HT-29 (cell line): ENCODE measurements around the gene ATG13. TPM values are rescaled to one million over a fixed set of nuclear protein-coding genes. Genes with fewer than 3 reads are reported as not detected.
"Not testable (repeated sequence)": the region's sequence is repeated elsewhere in the genome, so short reads cannot be mapped to it uniquely, and the experiment has no call there.

ENCODE experiments used
- DNase-seq: peaks from one replicate; pipeline ENCODE4 v3.0.0-alpha.2; 2015; ENCODE audit warnings: low spot score
- total RNA-seq: library from RNA; depleted of rRNA; stranded (reverse); fragments of >200 nt; shearing (Covaris generic); gene quantifications from 2 replicates; pipeline ENCODE4 v1.2.3, GENCODE V29; 2014

Gene ATG13
- total RNA-seq, 1 experiment from 2014 or later = 152 TPM

DNA sequence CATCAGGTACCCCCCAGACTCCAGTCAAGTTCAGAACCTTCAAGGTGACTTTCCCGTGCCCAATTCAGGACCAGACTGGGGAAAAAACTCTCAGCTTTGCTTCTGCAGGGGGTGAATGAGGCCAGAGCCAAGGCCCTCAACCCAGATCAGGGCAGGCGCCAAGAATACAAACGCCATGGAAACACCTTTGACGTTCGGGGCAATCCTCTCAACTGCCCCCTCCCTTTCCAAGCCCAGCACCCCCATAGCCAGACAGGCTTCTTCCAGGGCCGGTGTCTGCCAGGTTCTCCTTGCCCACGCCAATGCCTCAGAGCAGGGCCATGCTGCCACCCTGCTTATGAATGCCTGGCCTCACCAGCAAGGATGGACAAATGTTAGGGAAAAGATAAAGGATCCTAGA is 77.3 kb downstream of the ATG13 start:
- no peak for DNase-seq

DNA sequence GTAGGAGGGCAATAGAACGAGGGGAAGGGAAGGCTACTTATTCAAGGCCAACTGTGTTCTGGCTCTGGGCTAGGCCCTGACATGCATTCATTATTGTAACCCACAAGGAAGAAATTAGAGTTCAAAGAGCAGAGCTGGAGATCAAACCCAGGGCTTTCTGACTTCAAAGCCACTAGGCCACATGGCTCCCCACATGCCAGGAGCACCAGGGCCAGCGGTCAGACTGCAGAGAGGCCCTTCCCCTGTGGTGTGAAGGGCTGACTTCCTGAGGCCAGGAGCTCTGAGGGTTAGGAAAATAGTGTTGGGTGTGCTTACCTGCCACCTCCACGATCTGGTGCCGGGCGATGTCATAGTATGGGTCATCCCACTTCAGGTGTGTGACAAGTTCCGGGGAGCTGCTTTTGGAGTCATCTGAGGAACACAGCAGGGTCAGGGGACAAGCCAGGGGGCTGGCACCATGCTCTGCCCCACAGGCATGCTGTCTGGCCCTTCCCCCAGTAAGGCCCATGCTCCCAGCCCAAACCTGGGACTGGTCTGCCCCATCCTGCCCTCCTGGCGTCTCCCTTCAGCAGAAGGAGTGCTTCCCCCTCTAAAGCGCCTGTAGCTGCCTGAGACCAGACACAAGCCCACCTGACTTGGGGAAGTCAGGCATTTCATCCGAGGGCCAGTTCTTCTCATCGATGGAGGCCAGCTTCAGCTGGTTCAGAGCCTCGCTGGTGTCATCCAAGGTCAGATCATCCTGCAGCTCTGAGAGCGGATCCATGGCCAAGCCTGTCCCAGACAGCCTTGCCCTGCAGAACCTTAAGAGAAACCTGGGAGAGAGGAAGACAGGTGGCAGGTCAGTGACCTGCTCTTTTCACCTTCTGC is 78.2 kb downstream of the ATG13 start:
- DNase-seq = no peak

DNA sequence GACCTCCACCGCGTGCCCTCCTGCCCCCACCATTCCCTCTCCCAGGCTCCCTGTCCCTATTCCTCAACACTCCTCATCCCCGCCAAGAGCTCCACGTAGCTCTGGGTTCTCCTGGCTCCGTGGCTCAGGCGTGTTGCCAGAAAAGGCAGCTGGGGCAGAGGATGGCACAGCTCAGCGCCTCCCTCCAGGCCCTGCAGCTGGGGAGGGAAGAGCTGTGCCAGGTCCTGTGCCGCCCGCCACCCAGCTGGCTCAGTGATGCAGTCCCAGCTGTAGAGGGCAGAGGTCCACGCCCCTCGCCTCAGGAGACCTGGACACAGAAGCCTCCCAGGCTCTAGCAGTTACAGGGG is 78.8 kb downstream of the ATG13 start:
- DNase-seq = no peak

DNA sequence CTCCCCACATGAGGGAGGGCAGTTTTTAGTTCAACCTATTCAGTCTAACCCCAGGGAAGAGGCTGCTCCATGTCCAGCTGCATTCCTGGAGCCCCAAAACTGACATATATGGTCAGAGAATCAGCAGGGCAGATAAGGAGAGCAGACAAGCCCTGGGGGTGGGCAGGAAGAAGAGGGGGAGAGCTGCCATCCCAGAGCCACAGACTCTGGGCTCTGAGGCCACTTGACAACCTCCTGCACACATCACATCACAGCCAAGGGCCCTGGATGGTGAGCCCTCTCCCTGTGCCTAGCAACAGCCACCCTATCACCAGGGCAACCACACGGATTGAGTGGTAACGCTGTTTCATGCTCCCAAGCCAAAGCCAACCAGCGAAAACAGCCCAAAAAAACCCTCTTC is 80.0 kb downstream of the ATG13 start:
- DNase-seq = no peak

DNA sequence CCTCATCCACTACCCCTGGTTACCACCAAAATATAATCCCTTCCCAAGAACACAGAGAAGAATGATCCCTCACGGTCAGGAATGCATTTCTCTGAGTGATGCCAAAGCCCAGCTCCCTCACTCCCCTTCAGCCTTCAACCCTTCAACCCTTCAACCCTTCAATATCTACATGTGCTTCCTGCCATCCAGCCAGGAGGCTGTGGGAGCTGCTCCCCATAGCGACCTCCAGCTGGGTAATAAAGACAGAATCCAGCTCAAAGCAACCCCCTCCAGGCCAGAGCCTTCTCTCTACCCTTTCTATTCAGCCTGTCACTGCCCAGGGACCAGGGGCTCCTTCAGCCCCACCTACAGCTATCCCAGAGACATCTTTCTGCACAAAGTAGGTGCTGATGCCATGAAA is 80.4 kb downstream of the ATG13 start:
- DNase-seq = no peak

DNA sequence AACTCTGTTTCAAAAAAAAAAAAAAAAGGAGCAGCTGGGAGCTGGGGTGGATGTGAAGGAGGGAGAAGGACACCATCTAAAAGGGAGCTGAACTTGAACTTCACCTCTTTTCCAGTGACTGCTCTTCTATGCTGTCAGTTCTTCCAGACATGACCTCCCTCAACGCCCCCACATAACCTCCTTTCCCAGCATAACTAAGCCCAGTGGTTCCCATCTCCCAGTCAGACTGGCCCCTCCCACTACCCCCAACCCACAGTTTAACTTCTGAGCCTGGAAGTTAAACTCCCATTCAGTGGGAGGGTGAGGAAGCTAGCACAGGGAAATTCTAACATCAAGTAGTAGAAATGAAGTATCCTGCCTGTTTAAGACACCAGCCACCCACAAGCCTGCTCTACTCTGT is 81.2 kb downstream of the ATG13 start:
- no peak for DNase-seq

DNA sequence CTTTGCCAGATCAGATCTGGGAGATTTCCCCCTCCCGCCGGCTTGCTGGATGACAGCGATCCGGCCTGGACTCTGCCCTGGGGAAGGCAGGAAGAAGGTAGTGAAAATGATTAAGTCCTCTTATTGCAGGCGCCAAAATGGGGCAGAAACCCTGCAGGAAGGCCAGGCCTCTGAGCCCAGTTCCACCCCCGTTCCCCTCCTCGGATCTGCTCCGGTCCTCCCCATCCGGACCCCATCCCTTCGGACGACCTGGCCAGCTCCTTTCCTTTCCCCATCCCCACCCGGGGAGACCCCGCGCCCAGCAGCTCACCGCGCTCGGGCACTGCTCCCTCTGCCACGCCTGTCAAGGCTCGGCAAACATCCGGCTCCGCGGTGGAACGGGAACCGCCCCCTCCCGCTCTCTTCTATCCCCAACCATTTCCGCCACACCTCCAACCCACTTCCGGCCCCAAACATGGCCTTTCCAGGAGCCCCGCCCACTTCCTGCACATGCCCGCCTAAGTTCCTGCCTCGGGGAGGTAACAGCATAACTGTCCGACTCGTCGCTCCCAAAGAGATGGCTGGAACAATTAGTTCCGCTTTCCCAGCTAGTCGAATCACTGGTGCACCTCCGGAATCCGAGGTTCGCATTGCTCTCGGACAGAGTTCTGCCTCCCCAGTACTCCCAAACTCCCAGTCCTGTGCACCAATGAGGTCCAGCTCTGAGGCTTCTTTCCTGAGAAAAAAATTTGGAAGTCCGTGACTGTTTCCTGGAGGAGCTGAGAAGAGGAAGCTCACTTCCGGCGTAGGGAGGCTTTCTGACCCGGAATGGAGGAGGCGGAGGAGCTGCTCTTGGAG is 83.1 kb downstream of the ATG13 start, which contains the start of the genes ARHGAP1 and ZNF408:
TSS of gene ARHGAP1 (minus strand) at position 379 of the 837 bp plus-strand sequence. CDS start 4,512 bp downstream, outside the sequence.
TSS of gene ZNF408 (plus strand) at position 791 of the 837 bp plus-strand sequence. CDS start at position 808, 17 bp downstream.
- peak; percentile 100 for DNase-seq

DNA sequence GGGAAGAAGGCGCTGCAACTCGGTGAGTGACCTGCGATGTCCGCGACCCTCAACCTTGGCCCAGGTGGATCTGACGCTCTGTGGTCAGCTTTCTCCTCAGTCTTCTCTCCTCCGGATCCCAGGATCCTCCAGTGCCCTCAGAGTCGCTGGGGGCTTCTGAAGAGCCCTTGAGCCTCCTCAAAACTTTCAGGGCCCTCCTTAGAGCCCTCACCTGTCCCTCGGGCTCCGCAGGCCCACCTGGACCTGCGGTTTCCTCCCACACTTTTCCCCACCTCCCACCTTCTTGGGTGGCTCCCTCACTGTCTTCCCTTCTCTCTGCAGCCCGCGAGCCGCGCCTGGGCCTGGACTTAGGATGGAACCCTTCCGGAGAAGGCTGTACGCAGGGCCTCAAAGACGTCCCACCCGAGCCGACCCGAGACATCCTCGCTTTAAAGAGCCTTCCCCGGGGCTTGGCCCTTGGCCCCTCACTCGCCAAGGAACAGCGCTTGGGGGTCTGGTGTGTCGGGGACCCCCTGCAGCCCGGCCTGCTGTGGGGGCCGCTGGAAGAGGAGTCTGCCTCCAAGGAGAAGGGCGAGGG is 83.8 kb downstream of the ATG13 start:
- no peak for DNase-seq

DNA sequence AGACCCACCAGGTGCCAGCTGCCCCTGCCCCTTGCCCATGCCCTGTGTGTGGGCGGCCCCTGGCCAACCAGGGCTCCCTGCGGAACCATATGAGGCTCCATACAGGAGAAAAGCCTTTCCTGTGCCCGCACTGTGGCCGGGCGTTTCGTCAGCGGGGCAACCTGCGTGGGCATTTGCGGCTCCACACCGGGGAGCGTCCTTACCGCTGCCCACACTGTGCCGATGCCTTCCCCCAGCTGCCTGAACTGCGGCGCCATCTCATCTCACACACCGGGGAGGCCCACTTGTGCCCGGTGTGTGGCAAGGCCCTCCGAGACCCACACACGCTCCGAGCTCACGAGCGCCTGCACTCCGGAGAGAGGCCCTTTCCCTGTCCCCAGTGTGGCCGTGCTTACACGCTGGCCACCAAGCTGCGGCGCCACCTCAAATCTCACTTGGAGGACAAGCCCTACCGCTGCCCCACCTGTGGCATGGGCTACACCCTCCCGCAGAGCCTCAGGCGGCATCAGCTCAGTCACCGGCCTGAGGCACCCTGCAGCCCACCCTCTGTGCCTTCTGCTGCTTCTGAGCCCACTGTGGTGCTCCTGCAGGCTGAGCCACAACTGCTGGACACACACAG is 87.8 kb downstream of the ATG13 start:
- DNase-seq = no peak

DNA sequence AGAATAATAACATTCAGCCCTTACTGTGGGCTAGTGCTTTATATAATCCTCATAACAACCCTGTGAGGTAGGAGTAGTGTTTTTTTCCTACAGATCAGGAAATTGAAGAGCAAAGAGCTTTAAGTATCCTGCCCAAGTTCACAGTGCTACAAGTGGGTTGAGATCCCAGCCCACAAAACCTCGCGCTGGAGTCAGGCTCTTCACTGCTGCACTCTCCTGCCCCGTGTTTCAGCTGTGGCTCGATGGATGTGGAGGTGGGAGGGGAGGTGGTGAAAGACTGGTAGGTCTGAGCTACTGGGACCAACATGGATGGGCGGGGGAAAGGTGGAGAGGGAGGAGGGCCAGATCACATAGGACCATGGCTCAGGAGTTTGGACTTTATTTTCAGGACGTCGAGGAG is 89.5 kb downstream of the ATG13 start:
- no peak for DNase-seq

DNA sequence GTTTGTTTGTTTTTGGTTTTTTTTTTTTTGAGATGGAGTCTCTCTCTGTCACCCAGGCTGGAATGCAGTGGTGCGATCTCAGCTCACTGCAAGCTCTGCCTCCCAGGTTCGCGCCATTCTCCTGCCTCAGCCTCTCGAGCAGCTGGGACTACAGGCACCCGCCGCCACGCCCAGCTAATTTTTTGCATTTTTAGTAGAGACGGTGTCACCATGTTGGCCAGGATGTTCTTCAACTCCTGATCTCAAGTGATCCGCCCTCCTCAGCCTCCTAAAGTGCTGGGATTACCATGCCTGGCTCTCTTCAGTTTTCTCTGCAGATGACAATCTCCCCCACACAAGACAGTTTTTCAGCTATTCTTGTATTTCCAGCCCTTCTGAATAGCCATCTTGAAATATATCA is 92.0 kb downstream of the ATG13 start:
- not testable (repeated sequence) for DNase-seq

DNA sequence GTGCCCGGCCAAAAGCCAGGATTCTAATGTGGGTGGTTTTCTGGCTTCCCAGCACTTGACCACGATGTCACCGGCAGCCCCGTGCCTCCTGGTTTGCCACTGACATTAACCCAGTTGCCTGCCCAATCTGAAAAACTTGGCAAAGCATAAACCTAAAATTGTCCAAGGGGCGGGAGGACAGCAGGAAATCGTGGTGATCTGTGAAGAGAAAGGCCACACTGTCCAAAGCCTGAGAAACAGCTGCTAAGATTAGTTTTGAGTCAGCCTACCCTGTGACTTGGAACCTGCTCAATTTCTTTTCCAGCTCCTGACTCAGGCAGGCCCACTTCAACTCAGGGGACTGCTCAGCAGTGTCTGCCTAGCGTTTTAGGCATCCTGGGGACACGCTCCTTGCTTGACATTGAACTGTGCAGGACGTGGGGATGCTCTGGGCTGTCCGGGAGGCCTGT is 93.5 kb downstream of the ATG13 start:
- no peak for DNase-seq

DNA sequence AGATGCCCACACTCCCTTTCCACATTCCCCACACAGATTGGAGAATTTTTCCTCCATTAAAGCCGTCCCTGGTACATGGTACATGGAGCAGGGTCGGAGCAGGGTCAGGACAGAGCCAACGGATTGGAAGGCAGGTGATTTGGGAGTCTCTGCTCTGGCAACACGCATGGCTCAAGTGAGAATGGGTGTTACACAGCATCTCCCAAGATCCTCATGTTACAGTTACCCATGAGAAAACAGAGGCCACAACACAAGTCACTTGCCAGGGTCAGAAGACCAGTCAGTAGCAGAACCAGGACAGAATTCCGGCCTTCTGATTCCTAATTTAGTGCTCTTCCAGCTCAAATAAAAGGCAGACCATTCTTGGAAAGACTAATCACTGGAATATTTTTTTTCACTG is 94.0 kb downstream of the ATG13 start:
- no peak for DNase-seq

DNA sequence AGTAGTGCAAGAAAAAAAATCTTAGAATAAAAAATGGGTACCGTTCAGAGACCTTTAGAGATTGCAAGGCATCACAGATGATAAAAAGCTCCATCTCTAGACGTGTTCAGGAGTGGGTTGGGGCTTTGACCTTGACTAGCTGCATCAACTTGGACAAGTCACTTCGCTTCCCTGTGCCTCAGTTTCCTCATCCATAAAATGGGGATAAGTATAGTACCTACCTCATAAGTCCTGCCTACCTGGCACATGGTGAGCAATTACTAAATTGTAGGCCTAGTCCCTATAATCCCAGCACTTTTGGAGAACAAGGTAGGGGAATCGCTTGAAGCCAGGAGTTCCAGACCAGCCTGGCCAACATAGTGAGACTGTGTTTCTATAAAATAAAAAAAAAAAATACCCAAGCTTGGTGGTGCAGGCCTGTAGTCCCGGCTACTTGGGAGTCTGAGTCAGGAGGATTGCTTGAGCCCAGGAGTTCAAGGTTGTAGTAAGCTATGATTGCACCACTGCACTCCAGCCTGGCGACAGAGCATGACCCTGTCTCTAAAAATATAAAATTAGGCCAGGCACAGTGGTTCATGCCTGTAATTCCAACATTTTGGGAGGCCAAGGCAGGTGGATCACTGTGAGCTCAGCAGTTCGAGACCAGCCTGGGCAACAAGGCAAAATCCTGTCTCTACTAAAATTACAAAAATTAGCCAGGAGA is 95.7 kb downstream of the ATG13 start:
- DNase-seq = no peak

DNA sequence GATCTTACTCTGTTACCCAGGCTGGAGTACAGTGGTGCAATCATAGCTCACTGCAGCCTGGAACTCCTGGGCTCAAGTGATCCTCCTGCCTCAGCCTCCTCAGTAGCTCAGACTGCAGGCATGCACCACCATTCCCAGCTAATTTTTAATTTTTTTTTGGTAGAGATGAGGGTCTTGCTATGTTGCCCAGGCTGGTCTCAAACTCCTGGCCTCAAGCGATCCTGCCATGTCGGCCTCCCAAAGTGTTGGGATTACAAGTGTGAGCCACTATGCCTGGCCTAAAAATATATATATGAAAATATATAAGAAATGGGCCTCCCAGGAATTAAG is 100.4 kb downstream of the ATG13 start:
- DNase-seq = not testable (repeated sequence)

DNA sequence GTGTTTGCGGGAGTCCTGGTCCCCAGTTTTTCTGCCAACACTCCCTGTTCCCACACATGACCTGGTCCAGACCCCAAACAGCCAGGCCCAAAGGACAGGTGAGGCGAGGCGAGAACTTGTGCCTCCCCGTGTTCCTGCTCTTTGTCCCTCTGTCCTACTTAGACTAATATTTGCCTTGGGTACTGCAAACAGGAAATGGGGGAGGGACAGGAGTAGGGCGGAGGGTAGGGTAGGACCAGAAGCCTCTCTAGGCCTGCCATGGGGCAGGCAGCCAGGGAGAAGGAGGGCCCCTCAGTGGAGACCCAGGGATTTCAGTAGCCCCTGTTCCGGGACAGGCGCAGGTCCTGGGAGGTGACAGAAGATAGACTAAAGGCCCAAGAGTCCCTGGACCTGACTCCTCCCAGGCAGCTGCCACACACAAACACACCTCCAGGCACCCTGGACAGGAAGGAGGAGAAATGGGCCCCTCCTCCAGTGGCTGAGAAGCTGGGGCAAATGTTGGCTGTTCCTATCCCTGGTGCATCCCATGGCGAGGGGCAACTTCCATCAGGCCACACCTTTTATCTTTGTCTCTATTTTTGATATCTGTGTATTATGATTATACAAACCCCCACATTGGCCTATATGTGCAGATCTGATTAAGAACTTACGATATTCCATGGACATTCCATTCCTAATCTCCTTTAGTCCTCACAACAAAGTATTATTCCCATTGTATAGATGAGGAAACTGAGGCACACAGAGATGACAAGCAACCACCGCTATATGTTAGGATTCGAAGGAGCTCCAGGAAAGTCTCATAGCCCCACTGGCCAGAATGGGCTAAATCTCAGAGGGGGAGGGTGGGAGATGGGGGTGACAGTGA is 101.0 kb downstream of the ATG13 start:
- DNase-seq = peak; percentile 73

DNA sequence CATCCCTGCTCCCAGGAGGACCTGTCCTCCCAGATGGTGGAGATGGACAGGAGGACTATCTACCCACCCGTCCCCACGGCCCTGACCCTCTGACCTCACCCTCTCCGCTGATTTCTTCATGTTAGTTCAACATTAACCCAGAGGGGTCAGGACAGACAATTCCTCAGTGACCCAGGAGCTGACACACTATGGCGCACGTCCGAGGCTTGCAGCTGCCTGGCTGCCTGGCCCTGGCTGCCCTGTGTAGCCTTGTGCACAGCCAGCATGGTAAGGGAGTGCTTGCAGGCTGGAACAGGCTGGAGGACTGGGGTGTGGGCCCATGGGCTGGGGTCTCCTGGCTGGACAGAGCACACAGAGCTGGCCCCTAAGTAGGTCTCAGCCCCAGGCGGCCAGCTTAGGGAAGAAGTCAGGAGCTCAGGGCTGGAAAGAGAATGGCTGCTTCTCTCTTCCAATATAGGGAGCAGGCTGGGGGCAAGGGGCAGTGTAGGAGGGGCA is 101.7 kb downstream of the ATG13 start, which contains the start of gene F2:
TSS of gene F2 (plus strand) at position 166 of the 495 bp plus-strand sequence. CDS start at position 189, 23 bp downstream.
- DNase-seq = no peak

DNA sequence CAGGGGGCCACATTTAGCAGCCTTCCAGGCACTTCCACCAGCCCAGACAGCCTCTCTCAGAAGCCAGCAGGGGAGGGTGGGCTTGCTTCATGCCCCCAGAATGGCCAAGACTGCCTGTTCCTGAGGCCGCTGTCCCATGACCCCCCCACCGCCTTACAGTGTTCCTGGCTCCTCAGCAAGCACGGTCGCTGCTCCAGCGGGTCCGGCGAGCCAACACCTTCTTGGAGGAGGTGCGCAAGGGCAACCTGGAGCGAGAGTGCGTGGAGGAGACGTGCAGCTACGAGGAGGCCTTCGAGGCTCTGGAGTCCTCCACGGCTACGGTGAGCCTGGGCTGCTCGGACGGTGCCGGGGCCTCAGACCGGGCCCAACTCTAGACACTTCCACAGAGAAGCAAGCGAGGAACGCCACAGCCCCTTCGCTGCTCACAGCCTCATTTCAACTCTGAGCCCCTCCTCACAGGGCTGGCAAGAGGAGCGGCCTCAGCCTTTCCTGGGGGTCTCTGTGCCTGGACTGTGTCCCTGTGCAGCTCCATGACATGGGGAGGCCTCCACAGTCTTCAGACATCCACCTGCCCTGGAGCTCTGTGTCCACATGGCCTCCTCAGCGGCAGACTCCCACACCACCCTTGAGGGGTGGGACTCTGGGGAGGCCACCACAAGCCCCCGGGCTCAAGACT is 102.3 kb downstream of the ATG13 start:
- no peak for DNase-seq

DNA sequence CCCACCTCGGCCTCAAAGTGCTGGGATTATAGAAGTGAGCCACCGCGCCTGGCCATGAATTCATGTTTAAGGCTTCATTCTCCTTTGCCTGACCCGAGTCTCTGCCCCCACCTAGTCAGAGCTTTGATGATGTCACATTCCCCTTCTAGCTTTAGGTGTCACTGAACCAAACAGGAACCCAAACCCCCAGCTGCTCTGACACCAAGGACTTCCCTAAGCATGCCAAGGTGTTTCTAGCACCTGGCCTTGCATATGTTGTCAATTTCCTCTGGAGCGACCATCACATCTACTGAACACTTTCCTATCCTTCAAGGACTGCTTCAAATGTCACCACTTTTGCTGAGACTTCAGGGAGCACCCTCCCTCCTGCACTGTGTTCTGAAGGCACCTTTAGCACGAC is 103.9 kb downstream of the ATG13 start:
- no peak for DNase-seq
